ENCODE data around the gene TRAF1.
A peak's percentile ranks its signal among the peaks of the same experiment; 100 is the strongest.

Gene TRAF1

GRCh38 chr9:120924698-120925534, 1.7 kb downstream of the TRAF1 start:
- DNase-seq (ENCODE audit: low spot score), result peak; percentile 64

- DNase-seq (ENCODE audit: low spot score), result no peak
These were observed 2.8 kb downstream of the TRAF1 start for GRCh38 chr9:120923620-120924328.

- no peak for DNase-seq (ENCODE audit: low spot score)
These were observed 4.0 kb downstream of the TRAF1 start for GRCh38 chr9:120922404-120923195.

- DNase-seq (ENCODE audit: low spot score), result no peak
These were observed 4.9 kb downstream of the TRAF1 start for GRCh38 chr9:120921661-120922181.

- no peak for DNase-seq (ENCODE audit: low spot score)
These were observed 5.8 kb downstream of the TRAF1 start for GRCh38 chr9:120920806-120921178.

GRCh38 chr9:120919843-120920805, 6.5 kb downstream of the TRAF1 start:
- DNase-seq (ENCODE audit: low spot score), result peak; percentile 47

GRCh38 chr9:120918931-120919842, 7.4 kb downstream of the TRAF1 start:
- DNase-seq (ENCODE audit: low spot score), result no peak

- DNase-seq (ENCODE audit: low spot score), result no peak
These were observed 8.4 kb downstream of the TRAF1 start for GRCh38 chr9:120917929-120918762.

- DNase-seq (ENCODE audit: low spot score), result no peak
These were observed 9.4 kb downstream of the TRAF1 start for GRCh38 chr9:120916991-120917880.

GRCh38 chr9:120916588-120916987, 10.0 kb downstream of the TRAF1 start:
- no peak for DNase-seq (ENCODE audit: low spot score)

- DNase-seq (ENCODE audit: low spot score), result peak; percentile 48
These were observed 10.6 kb downstream of the TRAF1 start for GRCh38 chr9:120915854-120916470.

GRCh38 chr9:120914953-120915352, 11.6 kb downstream of the TRAF1 start:
- no peak for DNase-seq (ENCODE audit: low spot score)

GRCh38 chr9:120914396-120914795, 12.2 kb downstream of the TRAF1 start:
- DNase-seq (ENCODE audit: low spot score), result no peak

- no peak for DNase-seq (ENCODE audit: low spot score)
These were observed 12.8 kb downstream of the TRAF1 start for GRCh38 chr9:120913647-120914264.

- DNase-seq (ENCODE audit: low spot score), result no peak
These were observed 13.5 kb downstream of the TRAF1 start for GRCh38 chr9:120912958-120913646.

GRCh38 chr9:120911295-120911837, 15.2 kb downstream of the TRAF1 start:
- DNase-seq (ENCODE audit: low spot score), result no peak

All from CD4-positive, alpha-beta T cell treated with Interleukin-2 at 100 ng/mL for 4 hours (primary cell).